HEK293 (cell line): ENCODE data around the gene PYCR2.

Experiments used
- GLIS1 ChIP-seq: fragments of 450-650 bp; formaldehyde crosslinking; IDR thresholded peaks from 2 replicates; pipeline ENCODE4 v1.5.1; 2016; ENCODE audit warnings: missing biosample characterization, missing genetic modification characterization
- TRIM28 ChIP-seq: IDR thresholded peaks from 2 replicates; pipeline ENCODE4 v1.6.1; 2011; ENCODE audit warnings: low read length, control low read depth, borderline replicate concordance
- ZNF266 ChIP-seq: fragments of 450-650 bp; formaldehyde crosslinking; IDR thresholded peaks from 2 replicates; pipeline ENCODE4 v1.5.1; 2016; ENCODE audit warnings: missing biosample characterization, missing genetic modification characterization, low read depth
- ZSCAN23 ChIP-seq: fragments of 450-650 bp; formaldehyde crosslinking; IDR thresholded peaks from 2 replicates; pipeline ENCODE4 v1.5.1; 2016; ENCODE audit warnings: missing biosample characterization, missing genetic modification characterization
- TF ChIP-seq, protein P1 (sequence below): fragments of 450-650 bp; formaldehyde crosslinking; IDR thresholded peaks from 2 replicates; pipeline ENCODE4 v1.5.1; 2017; ENCODE audit warnings: missing biosample characterization, missing genetic modification characterization
- TF ChIP-seq, protein P2 (sequence below): fragments of 450-650 bp; formaldehyde crosslinking; IDR thresholded peaks from 2 replicates; pipeline ENCODE4 v1.5.1; 2017; ENCODE audit warnings: missing biosample characterization, missing genetic modification characterization
- TF ChIP-seq, protein P3 (sequence below): fragments of 450-650 bp; formaldehyde crosslinking; IDR thresholded peaks from 2 replicates; pipeline ENCODE4 v1.5.1; 2016; ENCODE audit warnings: missing biosample characterization, missing genetic modification characterization

DNA sequence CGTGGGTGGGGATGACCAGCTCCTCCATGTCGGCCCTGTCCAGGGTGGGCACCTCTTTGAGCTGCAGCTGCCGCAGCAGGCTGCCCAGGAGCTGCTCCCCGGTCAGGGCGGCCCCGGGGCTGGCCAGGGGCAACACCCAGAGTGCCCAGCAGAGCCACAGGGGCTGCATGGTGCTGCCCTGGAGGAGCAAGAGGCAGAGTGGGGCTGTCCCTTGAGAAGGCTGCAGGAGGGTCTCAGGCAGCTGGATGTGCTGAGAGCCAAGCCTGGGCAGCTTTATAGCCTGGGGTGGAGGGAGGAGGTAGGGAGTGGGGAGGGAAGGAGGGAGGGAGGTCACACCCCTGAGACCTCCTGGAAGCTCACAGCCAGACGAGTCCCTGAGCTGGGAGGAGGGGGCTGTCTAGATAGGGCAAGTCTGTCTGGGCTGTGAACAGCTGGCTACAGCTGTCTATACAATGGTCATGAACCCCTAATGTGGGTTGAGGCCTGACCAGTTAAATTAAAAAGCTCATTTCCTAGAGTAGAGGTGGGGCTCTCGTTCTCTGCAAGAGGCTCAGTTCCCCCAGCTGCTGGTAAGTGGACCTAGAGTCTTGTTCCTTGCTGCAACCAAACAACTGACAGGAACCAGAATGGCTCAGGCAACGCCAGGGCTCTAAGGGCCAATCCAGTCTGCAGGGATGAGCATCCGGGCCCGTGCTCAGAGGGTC lies 35.0 kb downstream of the PYCR2 start, which contains the start of gene LEFTY1:
- no peak for TF ChIP-seq ZSCAN23
- TF ChIP-seq, protein P1, sequence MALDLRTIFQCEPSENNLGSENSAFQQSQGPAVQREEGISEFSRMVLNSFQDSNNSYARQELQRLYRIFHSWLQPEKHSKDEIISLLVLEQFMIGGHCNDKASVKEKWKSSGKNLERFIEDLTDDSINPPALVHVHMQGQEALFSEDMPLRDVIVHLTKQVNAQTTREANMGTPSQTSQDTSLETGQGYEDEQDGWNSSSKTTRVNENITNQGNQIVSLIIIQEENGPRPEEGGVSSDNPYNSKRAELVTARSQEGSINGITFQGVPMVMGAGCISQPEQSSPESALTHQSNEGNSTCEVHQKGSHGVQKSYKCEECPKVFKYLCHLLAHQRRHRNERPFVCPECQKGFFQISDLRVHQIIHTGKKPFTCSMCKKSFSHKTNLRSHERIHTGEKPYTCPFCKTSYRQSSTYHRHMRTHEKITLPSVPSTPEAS (tag by site-specific recombination), result no peak
- TF ChIP-seq TRIM28, result no peak
- TF ChIP-seq, protein P2, sequence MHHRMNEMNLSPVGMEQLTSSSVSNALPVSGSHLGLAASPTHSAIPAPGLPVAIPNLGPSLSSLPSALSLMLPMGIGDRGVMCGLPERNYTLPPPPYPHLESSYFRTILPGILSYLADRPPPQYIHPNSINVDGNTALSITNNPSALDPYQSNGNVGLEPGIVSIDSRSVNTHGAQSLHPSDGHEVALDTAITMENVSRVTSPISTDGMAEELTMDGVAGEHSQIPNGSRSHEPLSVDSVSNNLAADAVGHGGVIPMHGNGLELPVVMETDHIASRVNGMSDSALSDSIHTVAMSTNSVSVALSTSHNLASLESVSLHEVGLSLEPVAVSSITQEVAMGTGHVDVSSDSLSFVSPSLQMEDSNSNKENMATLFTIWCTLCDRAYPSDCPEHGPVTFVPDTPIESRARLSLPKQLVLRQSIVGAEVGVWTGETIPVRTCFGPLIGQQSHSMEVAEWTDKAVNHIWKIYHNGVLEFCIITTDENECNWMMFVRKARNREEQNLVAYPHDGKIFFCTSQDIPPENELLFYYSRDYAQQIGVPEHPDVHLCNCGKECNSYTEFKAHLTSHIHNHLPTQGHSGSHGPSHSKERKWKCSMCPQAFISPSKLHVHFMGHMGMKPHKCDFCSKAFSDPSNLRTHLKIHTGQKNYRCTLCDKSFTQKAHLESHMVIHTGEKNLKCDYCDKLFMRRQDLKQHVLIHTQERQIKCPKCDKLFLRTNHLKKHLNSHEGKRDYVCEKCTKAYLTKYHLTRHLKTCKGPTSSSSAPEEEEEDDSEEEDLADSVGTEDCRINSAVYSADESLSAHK, result no peak
- TF ChIP-seq, protein P3, sequence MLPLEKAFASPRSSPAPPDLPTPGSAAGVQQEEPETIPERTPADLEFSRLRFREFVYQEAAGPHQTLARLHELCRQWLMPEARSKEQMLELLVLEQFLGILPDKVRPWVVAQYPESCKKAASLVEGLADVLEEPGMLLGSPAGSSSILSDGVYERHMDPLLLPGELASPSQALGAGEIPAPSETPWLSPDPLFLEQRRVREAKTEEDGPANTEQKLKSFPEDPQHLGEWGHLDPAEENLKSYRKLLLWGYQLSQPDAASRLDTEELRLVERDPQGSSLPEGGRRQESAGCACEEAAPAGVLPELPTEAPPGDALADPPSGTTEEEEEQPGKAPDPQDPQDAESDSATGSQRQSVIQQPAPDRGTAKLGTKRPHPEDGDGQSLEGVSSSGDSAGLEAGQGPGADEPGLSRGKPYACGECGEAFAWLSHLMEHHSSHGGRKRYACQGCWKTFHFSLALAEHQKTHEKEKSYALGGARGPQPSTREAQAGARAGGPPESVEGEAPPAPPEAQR (tag by site-specific recombination), result no peak
- peak; percentile 34; the same call in 1 of the 2 replicates for TF ChIP-seq GLIS1 (tag by site-specific recombination)
- no peak for TF ChIP-seq ZNF266 (tag by site-specific recombination)
